SK-N-MC (cell line): ENCODE measurements around the gene EXOSC2.

Source experiments
- EZH2 ChIP-seq: fragments of 200-600 bp; sonication (generic); IDR thresholded peaks from one replicate; pipeline ENCODE4 v1.6.1; 2017; ENCODE audit warnings: antibody characterized with exemption
- FOXP2 ChIP-seq: optimal IDR thresholded peaks from 2 replicates; pipeline ENCODE3; 2011; ENCODE audit warnings: mild to moderate bottlenecking, moderate library complexity; ENCODE audit not compliant: insufficient read depth; ENCODE audit errors: extremely low read length, control extremely low read depth
- POLR2AphosphoS5 ChIP-seq: IDR thresholded peaks from 2 replicates; pipeline ENCODE4 v1.6.1; 2012; ENCODE audit warnings: mild to moderate bottlenecking, low read depth, low read length, borderline replicate concordance

DNA sequence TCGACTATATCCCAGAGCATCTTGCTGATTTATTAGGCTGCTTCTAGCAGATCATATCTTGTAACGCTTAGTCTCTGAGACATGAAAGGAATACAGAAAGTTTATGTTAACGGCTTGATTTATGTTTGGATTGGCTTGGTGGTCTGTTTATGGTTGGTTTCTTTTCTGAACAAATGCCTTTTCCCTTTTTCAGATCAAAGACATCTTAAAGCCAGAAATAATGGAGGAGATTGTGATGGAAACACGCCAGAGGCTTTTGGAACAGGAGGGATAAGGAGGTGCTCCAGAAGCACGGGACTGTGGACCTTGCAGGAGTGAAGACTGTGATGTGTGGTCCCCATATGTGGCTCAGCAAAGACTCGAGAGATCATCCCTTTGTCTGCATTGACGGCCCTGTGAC, 9.9 kb downstream of the EXOSC2 start:
- no peak for TF ChIP-seq POLR2AphosphoS5
- no peak for TF ChIP-seq EZH2
- no peak for TF ChIP-seq FOXP2
